PC-9 (cell line): ENCODE data around the gene FURIN.

ENCODE experiments used
- EZH2 ChIP-seq: fragments of 200-600 bp; sonication (generic); IDR thresholded peaks from 2 replicates; pipeline ENCODE4 v1.8.0; 2017; ENCODE audit warnings: antibody characterized with exemption, low read depth
- TF ChIP-seq, protein P1 (sequence below): fragments of 200-600 bp; sonication (generic); conservative IDR thresholded peaks from 2 replicates; pipeline ENCODE4 v1.6.1; 2017; ENCODE audit warnings: mixed run types, antibody characterized with exemption, mild to moderate bottlenecking, moderate library complexity

DNA sequence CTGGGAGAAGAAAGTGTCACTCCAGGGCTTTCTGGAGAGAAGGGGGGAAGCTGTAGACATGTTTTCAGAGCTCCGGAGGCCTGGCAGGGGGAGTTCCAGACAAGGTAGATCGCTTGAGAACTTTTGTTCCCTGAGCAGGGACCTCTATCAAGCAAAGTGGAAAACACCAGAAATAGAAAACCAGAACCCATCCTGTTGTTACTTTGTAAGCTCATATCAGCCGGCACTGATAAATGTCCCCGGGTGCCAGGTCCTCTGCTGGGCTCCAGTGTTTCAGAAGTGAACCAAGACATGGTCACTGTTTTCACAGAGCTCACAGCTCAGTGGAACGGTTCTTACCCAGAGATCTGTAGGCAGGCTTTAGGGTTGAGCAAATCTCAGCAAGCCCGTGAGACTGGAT is 50.4 kb downstream of the FURIN start:
- TF ChIP-seq, protein P1, sequence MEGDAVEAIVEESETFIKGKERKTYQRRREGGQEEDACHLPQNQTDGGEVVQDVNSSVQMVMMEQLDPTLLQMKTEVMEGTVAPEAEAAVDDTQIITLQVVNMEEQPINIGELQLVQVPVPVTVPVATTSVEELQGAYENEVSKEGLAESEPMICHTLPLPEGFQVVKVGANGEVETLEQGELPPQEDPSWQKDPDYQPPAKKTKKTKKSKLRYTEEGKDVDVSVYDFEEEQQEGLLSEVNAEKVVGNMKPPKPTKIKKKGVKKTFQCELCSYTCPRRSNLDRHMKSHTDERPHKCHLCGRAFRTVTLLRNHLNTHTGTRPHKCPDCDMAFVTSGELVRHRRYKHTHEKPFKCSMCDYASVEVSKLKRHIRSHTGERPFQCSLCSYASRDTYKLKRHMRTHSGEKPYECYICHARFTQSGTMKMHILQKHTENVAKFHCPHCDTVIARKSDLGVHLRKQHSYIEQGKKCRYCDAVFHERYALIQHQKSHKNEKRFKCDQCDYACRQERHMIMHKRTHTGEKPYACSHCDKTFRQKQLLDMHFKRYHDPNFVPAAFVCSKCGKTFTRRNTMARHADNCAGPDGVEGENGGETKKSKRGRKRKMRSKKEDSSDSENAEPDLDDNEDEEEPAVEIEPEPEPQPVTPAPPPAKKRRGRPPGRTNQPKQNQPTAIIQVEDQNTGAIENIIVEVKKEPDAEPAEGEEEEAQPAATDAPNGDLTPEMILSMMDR: no peak
- TF ChIP-seq EZH2: no peak
